Measurements from ENCODE around the gene CEPT1. TPM values are rescaled to one million over a fixed set of nuclear protein-coding genes. Genes with fewer than 3 reads are reported as not detected.

The CEPT1 gene
- total and polyA plus RNA-seq, 2 of the 13 experiments (the other 11 are each of a cell fraction or from before 2014, with no cell fraction given) = 35.7 to 48.2 TPM

DNA sequence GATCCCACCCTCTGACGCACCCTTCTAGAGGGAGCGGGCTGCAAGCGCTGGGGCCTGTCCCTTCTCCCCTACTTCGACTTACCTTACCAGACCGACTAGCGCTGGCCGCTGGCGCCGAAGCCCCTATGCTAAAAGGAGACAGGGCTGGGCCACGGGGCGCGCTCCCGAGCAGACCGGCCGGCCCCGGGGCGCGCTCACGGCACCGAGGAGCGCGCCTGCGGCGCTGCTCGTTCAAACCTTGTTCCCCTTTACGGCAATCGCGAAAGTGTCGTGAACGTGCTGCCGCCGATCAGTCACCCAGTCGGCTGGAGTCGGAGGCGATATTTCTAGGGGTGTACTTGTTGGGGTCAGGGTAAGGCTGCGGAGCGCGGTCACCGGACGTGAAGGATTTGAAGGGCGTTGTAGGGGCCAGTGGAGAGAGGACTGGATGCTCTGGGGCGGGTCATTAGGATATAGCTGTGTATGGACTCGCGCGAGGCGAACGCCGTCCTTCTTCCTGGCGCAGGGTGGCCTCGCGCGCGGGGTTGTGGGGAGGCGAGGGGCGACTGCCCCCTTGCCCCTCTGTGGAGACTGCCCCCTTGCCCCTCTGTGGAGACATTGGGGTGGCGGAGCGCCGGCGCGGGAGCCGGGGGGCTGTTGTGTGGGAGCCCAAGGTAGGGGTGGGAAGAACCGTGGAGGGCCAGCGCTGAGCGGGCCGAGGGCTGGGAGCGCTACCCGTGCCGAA lies at the start of gene CEPT1, which contains the start of gene DRAM2 (continued):
- TF ChIP-seq, protein P1, sequence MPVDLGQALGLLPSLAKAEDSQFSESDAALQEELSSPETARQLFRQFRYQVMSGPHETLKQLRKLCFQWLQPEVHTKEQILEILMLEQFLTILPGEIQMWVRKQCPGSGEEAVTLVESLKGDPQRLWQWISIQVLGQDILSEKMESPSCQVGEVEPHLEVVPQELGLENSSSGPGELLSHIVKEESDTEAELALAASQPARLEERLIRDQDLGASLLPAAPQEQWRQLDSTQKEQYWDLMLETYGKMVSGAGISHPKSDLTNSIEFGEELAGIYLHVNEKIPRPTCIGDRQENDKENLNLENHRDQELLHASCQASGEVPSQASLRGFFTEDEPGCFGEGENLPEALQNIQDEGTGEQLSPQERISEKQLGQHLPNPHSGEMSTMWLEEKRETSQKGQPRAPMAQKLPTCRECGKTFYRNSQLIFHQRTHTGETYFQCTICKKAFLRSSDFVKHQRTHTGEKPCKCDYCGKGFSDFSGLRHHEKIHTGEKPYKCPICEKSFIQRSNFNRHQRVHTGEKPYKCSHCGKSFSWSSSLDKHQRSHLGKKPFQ (CRISPR knock-in tag; IDR thresholded peaks at IDR 0.05; ENCODE audit: insufficient replicate concordance) = peak; percentile 16
- peak; percentile 67; the same call in 1 of the 2 replicates for TF ChIP-seq YEATS2 (CRISPR knock-in tag; IDR thresholded peaks at IDR 0.05; ENCODE audit: borderline replicate concordance)
- TF ChIP-seq ZNF850 (CRISPR knock-in tag; conservative IDR thresholded peaks at IDR 0.05) = 0 out of 2 replicates have a peak, but pooled peaks have one; percentile 12
- TF ChIP-seq DMAP1 (CRISPR knock-in tag; IDR thresholded peaks at IDR 0.05) = peak; percentile 80
- TF ChIP-seq, protein P2, sequence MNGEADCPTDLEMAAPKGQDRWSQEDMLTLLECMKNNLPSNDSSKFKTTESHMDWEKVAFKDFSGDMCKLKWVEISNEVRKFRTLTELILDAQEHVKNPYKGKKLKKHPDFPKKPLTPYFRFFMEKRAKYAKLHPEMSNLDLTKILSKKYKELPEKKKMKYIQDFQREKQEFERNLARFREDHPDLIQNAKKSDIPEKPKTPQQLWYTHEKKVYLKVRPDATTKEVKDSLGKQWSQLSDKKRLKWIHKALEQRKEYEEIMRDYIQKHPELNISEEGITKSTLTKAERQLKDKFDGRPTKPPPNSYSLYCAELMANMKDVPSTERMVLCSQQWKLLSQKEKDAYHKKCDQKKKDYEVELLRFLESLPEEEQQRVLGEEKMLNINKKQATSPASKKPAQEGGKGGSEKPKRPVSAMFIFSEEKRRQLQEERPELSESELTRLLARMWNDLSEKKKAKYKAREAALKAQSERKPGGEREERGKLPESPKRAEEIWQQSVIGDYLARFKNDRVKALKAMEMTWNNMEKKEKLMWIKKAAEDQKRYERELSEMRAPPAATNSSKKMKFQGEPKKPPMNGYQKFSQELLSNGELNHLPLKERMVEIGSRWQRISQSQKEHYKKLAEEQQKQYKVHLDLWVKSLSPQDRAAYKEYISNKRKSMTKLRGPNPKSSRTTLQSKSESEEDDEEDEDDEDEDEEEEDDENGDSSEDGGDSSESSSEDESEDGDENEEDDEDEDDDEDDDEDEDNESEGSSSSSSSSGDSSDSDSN (CRISPR knock-in tag; IDR thresholded peaks at IDR 0.05) = peak; percentile 80
- TF ChIP-seq ZNF275 (CRISPR knock-in tag; IDR thresholded peaks at IDR 0.05; ENCODE audit: borderline replicate concordance) = peak; percentile 34; the same call in 1 of the 2 replicates
- TF ChIP-seq ZBTB25 (CRISPR knock-in tag; IDR thresholded peaks at IDR 0.05) = 0 out of 2 replicates have a peak, but pooled peaks have one; percentile 39
- TF ChIP-seq, protein P3, sequence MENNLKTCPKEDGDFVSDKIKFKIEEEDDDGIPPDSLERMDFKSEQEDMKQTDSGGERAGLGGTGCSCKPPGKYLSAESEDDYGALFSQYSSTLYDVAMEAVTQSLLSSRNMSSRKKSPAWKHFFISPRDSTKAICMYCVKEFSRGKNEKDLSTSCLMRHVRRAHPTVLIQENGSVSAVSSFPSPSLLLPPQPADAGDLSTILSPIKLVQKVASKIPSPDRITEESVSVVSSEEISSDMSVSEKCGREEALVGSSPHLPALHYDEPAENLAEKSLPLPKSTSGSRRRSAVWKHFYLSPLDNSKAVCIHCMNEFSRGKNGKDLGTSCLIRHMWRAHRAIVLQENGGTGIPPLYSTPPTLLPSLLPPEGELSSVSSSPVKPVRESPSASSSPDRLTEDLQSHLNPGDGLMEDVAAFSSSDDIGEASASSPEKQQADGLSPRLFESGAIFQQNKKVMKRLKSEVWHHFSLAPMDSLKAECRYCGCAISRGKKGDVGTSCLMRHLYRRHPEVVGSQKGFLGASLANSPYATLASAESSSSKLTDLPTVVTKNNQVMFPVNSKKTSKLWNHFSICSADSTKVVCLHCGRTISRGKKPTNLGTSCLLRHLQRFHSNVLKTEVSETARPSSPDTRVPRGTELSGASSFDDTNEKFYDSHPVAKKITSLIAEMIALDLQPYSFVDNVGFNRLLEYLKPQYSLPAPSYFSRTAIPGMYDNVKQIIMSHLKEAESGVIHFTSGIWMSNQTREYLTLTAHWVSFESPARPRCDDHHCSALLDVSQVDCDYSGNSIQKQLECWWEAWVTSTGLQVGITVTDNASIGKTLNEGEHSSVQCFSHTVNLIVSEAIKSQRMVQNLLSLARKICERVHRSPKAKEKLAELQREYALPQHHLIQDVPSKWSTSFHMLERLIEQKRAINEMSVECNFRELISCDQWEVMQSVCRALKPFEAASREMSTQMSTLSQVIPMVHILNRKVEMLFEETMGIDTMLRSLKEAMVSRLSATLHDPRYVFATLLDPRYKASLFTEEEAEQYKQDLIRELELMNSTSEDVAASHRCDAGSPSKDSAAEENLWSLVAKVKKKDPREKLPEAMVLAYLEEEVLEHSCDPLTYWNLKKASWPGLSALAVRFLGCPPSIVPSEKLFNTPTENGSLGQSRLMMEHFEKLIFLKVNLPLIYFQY (CRISPR knock-in tag; IDR thresholded peaks at IDR 0.05; ENCODE audit: borderline replicate concordance) = peak; percentile 63; the same call in 1 of the 2 replicates
- peak; percentile 61; the same call in 1 of the 2 replicates for TF ChIP-seq ZNF776 (CRISPR knock-in tag; IDR thresholded peaks at IDR 0.05)
- TF ChIP-seq GABPB1 (CRISPR knock-in tag; IDR thresholded peaks at IDR 0.05) = peak; percentile 36; the same call in 1 of the 2 replicates
- TF ChIP-seq MLXIP (CRISPR knock-in tag; IDR thresholded peaks at IDR 0.05; ENCODE audit: borderline replicate concordance) = no peak
- no peak for TF ChIP-seq XBP1 (CRISPR knock-in tag; IDR thresholded peaks at IDR 0.05)
- TF ChIP-seq ZNF7 (CRISPR knock-in tag; IDR thresholded peaks at IDR 0.05) = peak; percentile 93
- TF ChIP-seq ZNF891 (CRISPR knock-in tag; IDR thresholded peaks at IDR 0.05) = peak; percentile 84; the same call in 1 of the 2 replicates

All from HepG2 (cell line).